Endothelial cell of umbilical vein (primary cell): ENCODE data around the gene PDHX. TPM values are rescaled to one million over a fixed set of nuclear protein-coding genes. Genes with fewer than 3 reads are reported as not detected.

Experiments
- BruUV-seq: library from RNA; stranded (reverse); fragments of 400-500 nt; replicated peaks from 2 replicates; lab custom pipeline; 2021; lab: Mats Ljungman, UMichigan
- CTCF ChIA-PET: fragments of 300-600, 350-600 bp; sonication (Branson Sonifier 250); formaldehyde crosslinking; loops from one replicate; lab custom pipeline; 2021; ENCODE audit warnings: antibody characterized with exemption, inconsistent platforms; lab: Charles Lee
- POLR2A ChIA-PET: fragments of 300-600, 350-600 bp; sonication (Branson Sonifier 250); formaldehyde crosslinking; loops from one replicate; lab custom pipeline; 2021; ENCODE audit warnings: antibody characterized with exemption, inconsistent platforms; lab: Charles Lee
- DNase-seq: peaks from one replicate; pipeline ENCODE4 v3.0.0-alpha.2; 2011; ENCODE audit warnings: low read depth, low spot score
- FAIRE-seq: peaks from 2 replicates; lab custom pipeline; 2011; peaks lifted over from hg19 to GRCh38; lab: Jason Lieb, UNC
- H2AFZ ChIP-seq: 2 replicates; pipeline ENCODE4 v1.6.0; 2012; ENCODE audit warnings: low read depth, low read length, control low read depth, inconsistent platforms
- H3K27ac ChIP-seq: 2 replicates; pipeline ENCODE4 v1.5.1; 2011; ENCODE audit warnings: low read depth, mild to moderate bottlenecking, control low read depth, low read length, moderate library complexity; ENCODE audit not compliant: insufficient read depth
- H3K27me3 ChIP-seq, 2 experiments: 2 replicates each; pipeline versions ENCODE4 v1.6.0 to v1.6.1; 2011; ENCODE audit warnings: low read length in 2 of 2, mixed read lengths in 1 of 2; ENCODE audit not compliant: control insufficient read depth in 2 of 2, insufficient read depth in 2 of 2
- H3K36me3 ChIP-seq, 2 experiments: 2 replicates in 1 of 2; 3 replicates in 1 of 2; pipeline ENCODE4 v1.5.1; 2011; ENCODE audit warnings: low read length in 2 of 2, mild to moderate bottlenecking in 1 of 2, moderate library complexity in 1 of 2; ENCODE audit not compliant: control insufficient read depth in 2 of 2, insufficient read depth in 2 of 2; ENCODE audit errors: extremely low read depth in 1 of 2
- H3K4me1 ChIP-seq: 3 replicates; pipeline ENCODE4 v1.5.1; 2011; ENCODE audit warnings: mild to moderate bottlenecking, low read length; ENCODE audit not compliant: control insufficient read depth, insufficient read depth; ENCODE audit errors: extremely low read depth
- H3K4me2 ChIP-seq: 2 replicates; pipeline ENCODE4 v1.6.1; 2011; ENCODE audit warnings: low read length, control low read depth, mixed read lengths; ENCODE audit not compliant: insufficient read depth
- H3K4me3 ChIP-seq, 3 experiments: fragments of 200-600 bp in 1 of 3; sonication (generic), shearing (Covaris generic) in 1 of 3; replicated peaks in 1 of 3; 2 replicates each; pipeline ENCODE4 v1.5.1; 2011 to 2016; ENCODE audit warnings: control low read depth in 3 of 3, low read length in 3 of 3, mild to moderate bottlenecking in 2 of 3, inconsistent platforms in 1 of 3, low read depth in 1 of 3, moderate library complexity in 1 of 3; ENCODE audit not compliant: insufficient read depth in 1 of 3
- H3K79me2 ChIP-seq: 2 replicates; pipeline ENCODE4 v1.6.0; 2012; ENCODE audit warnings: low read length, inconsistent platforms; ENCODE audit not compliant: control insufficient read depth, insufficient read depth
- H3K9ac ChIP-seq: replicated peaks from 2 replicates; pipeline ENCODE3; 2011; ENCODE audit warnings: low read length, control low read depth; ENCODE audit not compliant: insufficient read depth; ENCODE audit errors: extremely low read depth
- H3K9me1 ChIP-seq: replicated peaks from 3 replicates; pipeline ENCODE4 v1.6.0; 2011; ENCODE audit warnings: mild to moderate bottlenecking, low read length; ENCODE audit not compliant: control insufficient read depth, insufficient read depth; ENCODE audit errors: extremely low read depth
- H3K9me3 ChIP-seq: replicated peaks from 2 replicates; pipeline ENCODE4 v1.5.1; 2012; ENCODE audit warnings: low read length, inconsistent platforms; ENCODE audit not compliant: control insufficient read depth, insufficient read depth
- H4K20me1 ChIP-seq: replicated peaks from 2 replicates; pipeline ENCODE3; 2011; ENCODE audit warnings: mild to moderate bottlenecking, low read length; ENCODE audit not compliant: control insufficient read depth, insufficient read depth; ENCODE audit errors: extremely low read depth
- EZH2 ChIP-seq: IDR thresholded peaks from 2 replicates; pipeline ENCODE4 v1.6.1; 2012; ENCODE audit warnings: borderline replicate concordance, low read depth, mild to moderate bottlenecking, moderate library complexity, low read length, inconsistent platforms; ENCODE audit not compliant: severe bottlenecking
- FOS ChIP-seq: IDR thresholded peaks from 2 replicates; pipeline ENCODE4 v1.6.1; 2011; ENCODE audit warnings: mild to moderate bottlenecking, low read length, moderate library complexity, borderline replicate concordance; ENCODE audit not compliant: insufficient read depth
- GATA2 ChIP-seq: IDR thresholded peaks from 2 replicates; pipeline ENCODE4 v1.7.0; 2011; ENCODE audit warnings: low read depth, mild to moderate bottlenecking, moderate library complexity, mixed read lengths, low read length; ENCODE audit not compliant: insufficient read length, insufficient read depth
- JUN ChIP-seq: IDR thresholded peaks from 2 replicates; pipeline ENCODE4 v1.6.1; 2011; ENCODE audit warnings: borderline replicate concordance, low read depth; ENCODE audit not compliant: insufficient read length, insufficient read depth
- MYC ChIP-seq: IDR thresholded peaks from one replicate; pipeline ENCODE4 v1.6.1; 2011; ENCODE audit warnings: mild to moderate bottlenecking, low read depth, low read length
- POLR2A ChIP-seq: IDR thresholded peaks from 2 replicates; pipeline ENCODE4 v1.6.1; 2012; ENCODE audit warnings: low read depth, mild to moderate bottlenecking, control low read depth, low read length
- POLR2AphosphoS5 ChIP-seq: IDR thresholded peaks from 2 replicates; pipeline ENCODE4 v1.6.1; 2012; ENCODE audit warnings: low read depth, mild to moderate bottlenecking, control low read depth, low read length, moderate library complexity; ENCODE audit not compliant: insufficient read depth
- dilution Hi-C: fragments of 300-500 bp; cut with MboI; formaldehyde crosslinking; loops from one replicate; pipeline ENCODE4 v1.15.0; 2019; ENCODE audit warnings: low sequenced_read_pairs; ENCODE audit not compliant: extremely low pct_ligation_motif_present
- intact Hi-C: fragments of 100-400 bp; cut with micrococcal nuclease; formaldehyde crosslinking; loops from one replicate; pipeline ENCODE4 v1.10.0; 2022
- polyA plus RNA-seq, 4 experiments: library from polyadenylated mRNA; depleted of rRNA in 3 of 4; stranded (reverse) in 3 of 4; unstranded in 1 of 4; fragments of >200 nt; gene quantifications; 2 replicates each; pipeline versions ENCODE4 v1.2.1 to v1.2.3, GENCODE V29; 2011 to 2012; ENCODE audit warnings: missing spikeins in 1 of 4
- total RNA-seq: library from RNA; stranded (reverse); gene quantifications from 2 replicates; pipeline ENCODE4 v1.2.3, GENCODE V29; 2021
- TF ChIP-seq, protein P1 (sequence below): IDR thresholded peaks from 2 replicates; pipeline ENCODE4 v1.6.1; 2011; ENCODE audit not compliant: insufficient read depth, insufficient read length
- TF ChIP-seq, protein P2 (sequence below), 2 donors: IDR thresholded peaks; 1 replicate in 1 of 2; 2 replicates in 1 of 2; pipeline ENCODE4 v1.5.1; 2011; ENCODE audit warnings: low read length in 2 of 2, mild to moderate bottlenecking in 2 of 2, moderate library complexity in 2 of 2, control low read depth in 1 of 2, inconsistent platforms in 1 of 2, low read depth in 1 of 2; ENCODE audit not compliant: insufficient read depth in 1 of 2; ENCODE audit errors: extremely low read depth in 1 of 2

The PDHX gene
- total and polyA plus RNA-seq, 2 donors (not counting 3 experiments of a cell fraction or from before 2014, with no cell fraction given) = 10.5 to 30.5 TPM

DNA sequence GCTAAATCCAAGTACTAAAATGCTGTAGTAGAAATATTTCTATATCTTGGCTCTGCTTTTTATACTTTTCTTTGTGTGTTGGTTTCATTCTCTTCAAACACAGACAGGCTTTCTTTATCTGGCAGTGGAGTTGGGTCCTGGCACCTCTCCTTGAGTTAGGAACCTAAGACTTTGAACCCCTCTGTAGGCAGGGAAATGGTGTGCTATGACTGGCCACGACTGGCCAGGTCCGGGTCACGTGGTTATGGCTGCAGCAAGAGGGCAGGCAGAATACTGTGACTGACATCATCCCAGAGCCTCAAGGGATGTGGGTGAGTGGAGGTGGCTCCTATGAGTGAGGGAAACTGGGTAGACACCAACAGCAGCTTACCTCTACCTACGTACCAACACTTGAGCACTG lies 42.2 kb upstream of the PDHX start:
- Histone ChIP-seq H3K27me3 (no peaks in the 10 kb centered on the region), H4K20me1 (no peaks in the 10 kb centered on the region), H3K4me3 (no peak overlapping the region), H3K9ac (no peak overlapping the region), H3K9me3 (no peaks in the 10 kb centered on the region), H3K36me3 (no peaks in the 10 kb centered on the region), H3K9me1 (no peaks in the 10 kb centered on the region), H3K4me1 (no peaks in the 10 kb centered on the region), H3K4me2 (no peak overlapping the region), H2AFZ (no peak overlapping the region), H3K27ac (no peak overlapping the region), H3K79me2 (no peaks in the 10 kb centered on the region)
- TF ChIP-seq, protein P1, sequence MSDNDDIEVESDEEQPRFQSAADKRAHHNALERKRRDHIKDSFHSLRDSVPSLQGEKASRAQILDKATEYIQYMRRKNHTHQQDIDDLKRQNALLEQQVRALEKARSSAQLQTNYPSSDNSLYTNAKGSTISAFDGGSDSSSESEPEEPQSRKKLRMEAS = no peak
- TF ChIP-seq GATA2 (no peak), JUN (no peak), MYC (no peak), POLR2A (no peak), FOS (no peak), EZH2 (no peak), POLR2AphosphoS5 (no peak)
- TF ChIP-seq, protein P2, sequence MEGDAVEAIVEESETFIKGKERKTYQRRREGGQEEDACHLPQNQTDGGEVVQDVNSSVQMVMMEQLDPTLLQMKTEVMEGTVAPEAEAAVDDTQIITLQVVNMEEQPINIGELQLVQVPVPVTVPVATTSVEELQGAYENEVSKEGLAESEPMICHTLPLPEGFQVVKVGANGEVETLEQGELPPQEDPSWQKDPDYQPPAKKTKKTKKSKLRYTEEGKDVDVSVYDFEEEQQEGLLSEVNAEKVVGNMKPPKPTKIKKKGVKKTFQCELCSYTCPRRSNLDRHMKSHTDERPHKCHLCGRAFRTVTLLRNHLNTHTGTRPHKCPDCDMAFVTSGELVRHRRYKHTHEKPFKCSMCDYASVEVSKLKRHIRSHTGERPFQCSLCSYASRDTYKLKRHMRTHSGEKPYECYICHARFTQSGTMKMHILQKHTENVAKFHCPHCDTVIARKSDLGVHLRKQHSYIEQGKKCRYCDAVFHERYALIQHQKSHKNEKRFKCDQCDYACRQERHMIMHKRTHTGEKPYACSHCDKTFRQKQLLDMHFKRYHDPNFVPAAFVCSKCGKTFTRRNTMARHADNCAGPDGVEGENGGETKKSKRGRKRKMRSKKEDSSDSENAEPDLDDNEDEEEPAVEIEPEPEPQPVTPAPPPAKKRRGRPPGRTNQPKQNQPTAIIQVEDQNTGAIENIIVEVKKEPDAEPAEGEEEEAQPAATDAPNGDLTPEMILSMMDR (IDR thresholded peaks at IDR 0.05; ENCODE audit: extremely low read depth in 1 of 2, insufficient read depth in 1 of 2, low read depth in 1 of 2, low read length in 2 of 2) = no peak
- dilution Hi-C loops = no loop called here
- no TSS peak for BruUV-seq
- CTCF ChIA-PET = interaction anchor here (1.2 kb wide), 1 partner anchor 84 kb away, joined by 4 read pairs; no protein-coding TSS in a partner anchor
- FAIRE-seq (no peak), DNase-seq (no peak)
- intact Hi-C loops = no loop called here
- POLR2A ChIA-PET = no interaction called here
